ENCODE data around the gene ANAPC1.
"Not testable (repeated sequence)": the region's sequence is repeated elsewhere in the genome, so short reads cannot be mapped to it uniquely, and the experiment has no call there.

Gene ANAPC1

DNA sequence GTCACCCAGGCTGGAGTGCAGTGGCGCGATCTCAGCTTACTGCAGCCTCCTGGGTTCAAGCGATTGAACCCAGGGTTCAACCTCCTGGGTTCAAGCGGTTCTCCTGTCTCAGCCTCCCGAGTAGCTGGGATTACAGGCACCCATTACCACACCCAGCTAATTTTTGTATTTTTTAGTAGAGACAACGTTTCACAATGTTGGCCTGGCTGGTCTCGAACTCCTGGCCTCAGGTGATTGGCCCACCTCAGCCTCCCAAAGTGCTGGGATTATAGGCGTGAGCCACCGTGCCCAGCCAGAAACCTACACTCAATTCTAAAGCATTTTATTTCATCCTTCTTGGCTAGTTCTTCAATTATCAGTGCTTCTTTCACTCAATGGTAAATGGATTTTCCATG is 21.5 kb upstream of the ANAPC1 start:
- not testable (repeated sequence) for DNase-seq

DNA sequence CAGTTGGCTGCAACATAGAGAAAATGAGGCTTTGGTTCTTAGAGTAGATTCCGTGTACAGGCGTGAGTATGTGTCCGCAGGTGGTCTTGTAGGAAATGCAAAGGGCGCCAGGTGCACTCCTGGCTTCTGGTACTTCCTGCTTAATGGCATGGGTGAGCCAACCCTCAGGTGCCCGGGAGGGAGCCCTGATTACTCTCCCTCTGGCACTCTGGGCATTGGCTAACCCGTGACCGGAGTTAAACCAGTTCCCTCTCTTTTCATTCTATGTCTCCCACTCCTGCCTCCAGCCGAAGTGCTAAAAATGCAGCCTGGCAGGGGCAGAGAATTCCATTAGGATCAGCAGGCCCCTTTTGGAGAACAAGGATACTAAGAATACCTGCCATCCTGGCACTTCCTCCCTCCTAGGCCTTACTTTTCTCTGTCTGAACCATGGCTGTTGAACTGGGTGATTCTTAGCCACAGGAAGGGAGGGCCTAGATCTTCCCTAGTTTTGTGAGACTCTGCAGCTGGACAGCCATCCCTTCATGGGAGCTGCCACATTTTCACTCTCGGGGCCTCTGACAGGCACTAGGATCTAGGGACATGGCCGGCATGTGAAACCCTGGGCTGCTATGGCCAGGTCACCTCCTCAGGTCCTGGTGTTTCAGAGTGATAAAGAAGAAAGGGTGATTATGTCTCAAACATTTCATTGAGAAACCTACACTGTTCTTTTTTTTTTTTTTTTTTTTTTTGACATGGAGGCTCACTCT is 20.9 kb upstream of the ANAPC1 start:
- DNase-seq, result no peak

DNA sequence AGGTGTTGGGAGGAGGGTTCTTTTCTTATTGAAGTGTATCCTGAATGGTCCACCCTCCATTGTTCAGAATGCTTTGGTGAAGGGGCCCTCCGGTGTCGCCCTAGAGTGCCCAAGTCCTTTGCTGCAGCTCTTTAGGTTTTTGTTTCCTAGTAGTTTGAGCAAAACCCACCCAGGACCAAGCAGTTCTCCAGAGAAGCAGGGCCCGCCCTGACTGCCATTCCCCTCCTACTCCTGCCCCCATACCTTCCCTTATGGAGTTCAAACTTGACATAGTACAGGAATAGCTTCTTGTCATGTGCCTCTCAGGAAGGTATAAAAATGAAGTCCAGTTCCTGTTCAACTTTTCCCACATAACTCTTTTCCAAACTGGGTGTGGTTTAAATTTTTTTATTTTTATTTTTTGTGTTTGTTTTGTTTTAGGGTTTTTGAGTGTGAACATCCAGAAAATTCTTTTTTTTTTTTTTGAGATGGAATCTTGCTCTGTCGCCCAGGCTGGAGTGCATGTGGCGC is 20.0 kb upstream of the ANAPC1 start:
- no peak for DNase-seq

DNA sequence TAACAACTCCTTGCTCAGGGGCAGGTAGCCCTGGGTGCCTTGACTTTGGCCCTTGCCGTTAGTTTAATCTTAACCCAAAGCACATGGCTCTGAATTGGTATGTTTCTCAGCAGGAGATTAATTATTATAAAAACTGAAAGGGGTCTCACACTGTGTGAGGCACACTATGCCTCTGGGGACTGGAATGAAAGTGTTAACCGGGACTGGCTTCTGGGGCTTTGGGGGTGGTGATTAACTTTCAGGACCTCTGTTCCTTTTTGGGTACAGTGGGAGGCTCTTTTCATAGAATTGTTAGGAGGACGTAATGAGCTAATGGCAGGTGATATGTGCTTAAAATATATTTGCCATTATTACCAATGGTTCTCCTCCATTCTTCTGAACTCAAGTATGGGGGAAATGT is 19.5 kb upstream of the ANAPC1 start:
- no peak for DNase-seq

DNA sequence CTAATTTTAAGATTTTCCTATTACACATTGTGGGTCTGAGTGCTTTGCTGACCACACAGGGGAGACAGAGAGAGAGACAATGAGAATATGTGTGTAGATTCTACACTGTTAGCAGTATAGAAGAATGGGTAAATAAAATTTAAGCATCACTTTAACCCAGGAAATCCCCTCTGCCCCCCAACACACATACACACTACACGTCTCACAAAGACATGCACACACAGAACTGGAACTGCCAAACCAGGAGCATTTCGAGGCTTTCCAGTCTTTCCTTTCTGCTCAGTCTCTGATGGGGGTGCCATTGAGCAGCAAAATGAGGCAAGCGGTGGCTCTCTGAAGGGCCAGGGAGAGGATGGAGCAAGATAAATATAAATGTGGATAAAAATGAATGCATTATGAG is 16.9 kb upstream of the ANAPC1 start:
- peak in 3 of 4 experiments; percentile 55 to 69 (median 68) for DNase-seq

DNA sequence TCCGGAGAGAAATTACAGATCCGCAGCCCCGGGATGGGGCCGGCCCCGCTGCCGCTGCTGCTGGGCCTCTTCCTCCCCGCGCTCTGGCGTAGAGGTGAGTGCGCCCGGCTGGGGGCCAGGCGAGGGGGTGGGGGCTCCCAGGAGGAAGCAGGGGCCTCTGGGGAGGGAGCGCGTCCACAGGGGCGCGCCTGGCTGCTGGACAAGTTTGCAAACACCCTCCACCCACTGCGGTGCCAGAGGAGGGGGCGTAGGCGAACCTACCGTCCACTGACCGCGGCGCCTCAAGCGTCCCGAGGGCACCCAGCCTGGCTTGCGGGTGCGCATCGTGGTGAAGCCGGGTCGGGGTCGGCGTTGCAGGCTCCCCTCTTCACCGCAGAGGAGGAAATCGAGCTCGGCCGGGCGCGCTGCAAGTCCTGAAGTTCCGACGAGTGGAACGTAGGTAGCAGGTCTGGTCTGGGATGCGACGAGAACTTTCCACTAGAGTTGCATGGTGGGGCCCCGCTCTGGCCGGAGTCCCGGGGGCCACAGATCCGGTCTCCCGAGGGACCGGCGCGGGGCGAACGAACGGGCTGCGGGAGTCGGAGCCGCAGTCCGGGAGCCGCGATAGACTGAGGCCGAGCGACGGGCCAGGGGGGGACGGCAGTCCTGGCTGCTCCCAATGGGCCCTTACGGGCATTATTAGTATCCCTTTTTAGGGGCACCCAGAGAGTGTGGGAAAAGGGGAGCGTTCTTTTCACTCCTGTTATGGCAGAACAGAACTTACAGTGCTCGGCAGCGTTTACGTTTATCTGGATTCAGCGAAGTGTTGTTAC is 14.9 kb upstream of the ANAPC1 start:
- peak in 3 of 4 experiments; percentile 59 to 77 (median 69) for DNase-seq

DNA sequence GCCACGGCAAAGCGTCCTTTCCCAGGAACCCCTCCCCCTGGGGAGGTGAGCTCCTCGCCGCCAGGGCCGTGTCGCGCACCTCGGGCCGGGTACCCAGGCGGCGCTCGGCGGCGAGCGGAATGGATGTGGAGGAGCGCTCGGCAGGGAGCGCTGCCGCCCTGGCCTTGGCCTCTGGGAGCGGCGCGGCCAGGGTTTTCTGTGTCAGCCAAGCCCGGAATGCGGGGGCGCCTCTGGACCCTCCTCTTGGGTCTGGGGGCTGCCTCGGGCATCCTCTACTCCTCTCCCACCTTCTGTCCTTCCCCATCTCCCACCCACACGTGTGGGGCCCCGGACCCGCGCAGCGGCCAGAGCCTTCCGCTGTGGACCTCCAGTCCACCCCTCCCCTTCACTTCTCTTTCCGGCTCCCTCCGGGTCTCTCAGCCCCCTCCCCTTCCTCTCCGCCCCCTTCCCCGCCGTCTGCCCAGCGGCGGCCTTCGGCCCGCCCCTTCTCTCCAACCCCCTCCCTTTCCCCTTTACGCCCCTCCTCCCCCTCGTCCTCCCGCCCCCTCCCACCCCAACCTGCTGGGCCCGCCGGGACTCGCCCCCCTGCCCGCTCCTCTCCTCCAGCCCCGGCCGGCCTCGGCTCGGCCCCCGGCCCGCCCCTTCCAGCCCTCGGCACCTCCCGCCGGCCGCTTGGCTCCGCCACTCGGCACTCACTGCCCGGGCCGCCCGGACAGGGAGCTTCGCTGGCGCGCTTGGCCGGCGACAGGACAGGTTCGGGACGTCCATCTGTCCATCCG is 14.1 kb upstream of the ANAPC1 start, which contains the start of gene MERTK:
Gene MERTK, plus strand, starts transcription at position 684 of the 779 bp plus-strand sequence. CDS start 129 bp downstream, outside the sequence.
- DNase-seq, result peak; percentile 90 to 96 (median 93)

DNA sequence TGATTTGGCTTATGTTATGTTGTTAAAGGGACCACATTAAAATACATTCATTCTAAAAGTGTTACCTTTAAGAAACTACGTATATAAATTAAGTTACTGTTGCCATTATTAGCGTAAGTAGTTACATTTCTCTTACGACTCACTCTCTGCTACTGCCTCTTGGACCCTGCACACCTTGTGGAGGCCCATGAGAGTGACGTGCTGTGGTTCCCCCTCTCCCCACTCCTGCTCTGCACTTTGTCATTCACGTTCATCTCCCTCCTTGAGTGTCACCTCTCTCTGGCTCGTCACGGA is 13.6 kb upstream of the ANAPC1 start:
- no peak for DNase-seq

DNA sequence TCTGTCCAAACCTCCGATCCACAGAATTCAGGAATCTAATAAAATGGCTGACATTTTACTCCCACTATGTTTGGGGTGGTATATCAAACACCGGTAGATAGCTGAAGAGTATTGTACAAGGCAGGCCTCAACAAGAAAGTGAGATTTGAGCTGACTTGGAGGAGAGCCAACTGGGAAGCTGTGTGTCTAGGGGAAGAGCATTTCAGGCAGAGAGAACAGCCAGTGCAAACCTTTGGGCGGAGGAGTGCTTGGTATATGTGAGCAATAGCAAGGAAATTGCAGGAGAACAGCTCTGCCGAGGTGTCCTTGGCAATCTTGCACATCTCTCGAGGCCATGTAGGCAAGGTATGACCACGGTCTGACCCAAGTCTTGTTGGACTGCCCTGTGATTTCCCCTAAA is 12.6 kb upstream of the ANAPC1 start:
- peak in 1 of 4 experiments; percentile 31 for DNase-seq

DNA sequence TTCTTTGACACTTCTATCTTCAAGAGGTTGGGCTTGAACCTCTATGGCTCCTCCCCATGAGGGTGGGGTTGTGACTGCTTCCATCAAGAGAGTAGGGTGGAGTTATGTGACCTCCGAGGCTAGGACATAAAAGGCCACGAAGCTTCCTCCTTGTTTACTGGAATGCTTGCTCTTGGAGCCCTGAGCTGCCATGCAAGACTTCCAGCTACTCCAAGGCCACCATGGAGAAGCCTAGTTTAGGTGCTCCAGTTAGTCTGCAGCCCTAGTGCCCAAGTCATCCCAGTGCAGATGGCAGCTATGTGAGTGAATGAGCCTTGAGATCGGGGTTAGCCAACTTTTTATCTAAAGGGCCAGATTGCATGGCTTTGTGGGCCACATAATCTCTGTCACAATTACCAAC is 12.0 kb upstream of the ANAPC1 start:
- peak; percentile 71 to 85 (median 82) for DNase-seq

DNA sequence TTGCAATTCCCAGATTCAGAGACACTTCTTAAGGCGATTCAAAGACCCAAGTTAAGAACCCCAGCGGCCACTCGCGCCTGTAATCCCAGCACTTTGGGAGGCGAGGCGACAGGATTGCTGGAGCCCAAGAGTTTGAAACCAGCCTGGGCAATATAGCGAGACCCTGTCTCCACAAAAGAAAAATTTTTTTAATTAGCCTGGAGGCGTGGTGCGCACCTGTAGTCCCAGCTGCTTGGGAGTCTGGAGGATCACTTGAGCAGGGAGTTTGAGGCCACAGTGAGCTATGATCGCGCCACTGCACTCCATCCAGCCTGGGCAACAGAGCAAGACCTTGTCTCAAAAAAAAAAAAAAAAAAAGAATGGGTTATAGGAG is 585 bp upstream of the ANAPC1 start:
- no peak for DNase-seq

DNA sequence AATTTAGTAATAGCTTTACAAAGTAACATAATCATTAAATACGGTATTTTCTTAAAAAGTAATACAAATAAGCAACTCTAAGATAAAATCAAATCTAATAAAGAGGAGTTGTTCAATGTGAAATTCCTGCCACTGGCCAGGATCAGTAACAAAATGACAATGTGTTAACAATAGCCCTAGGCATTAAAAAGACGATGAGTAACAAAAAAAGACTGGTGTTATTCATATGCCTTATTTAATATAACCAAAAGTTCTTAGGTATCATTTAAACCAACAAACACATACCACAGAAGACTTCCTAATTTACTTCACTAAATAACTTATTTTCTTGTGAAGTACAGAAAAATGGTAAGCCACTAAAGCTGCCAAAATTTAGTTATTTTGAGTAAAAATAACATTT is 11.2 kb downstream of the ANAPC1 start:
- not testable (repeated sequence) for DNase-seq

DNA sequence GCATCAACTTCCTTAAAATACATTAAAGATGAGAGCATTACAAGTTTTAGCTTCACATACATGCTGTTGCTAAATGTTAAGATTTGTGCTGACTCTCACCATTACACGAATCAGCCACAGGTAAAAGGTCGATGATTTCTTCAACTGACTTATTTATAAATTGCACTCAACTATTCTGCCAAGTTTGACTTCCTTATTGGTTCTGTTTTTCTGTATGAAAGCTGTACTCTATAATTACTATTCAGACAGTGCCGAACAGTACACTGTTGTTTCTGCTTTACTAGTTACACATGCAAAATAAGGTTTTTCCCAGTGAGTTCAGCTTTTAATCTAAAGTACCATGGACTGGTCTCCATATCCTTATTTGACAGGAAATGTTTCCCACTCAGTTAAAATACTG is 18.9 kb downstream of the ANAPC1 start:
- DNase-seq, result not testable (repeated sequence)

DNA sequence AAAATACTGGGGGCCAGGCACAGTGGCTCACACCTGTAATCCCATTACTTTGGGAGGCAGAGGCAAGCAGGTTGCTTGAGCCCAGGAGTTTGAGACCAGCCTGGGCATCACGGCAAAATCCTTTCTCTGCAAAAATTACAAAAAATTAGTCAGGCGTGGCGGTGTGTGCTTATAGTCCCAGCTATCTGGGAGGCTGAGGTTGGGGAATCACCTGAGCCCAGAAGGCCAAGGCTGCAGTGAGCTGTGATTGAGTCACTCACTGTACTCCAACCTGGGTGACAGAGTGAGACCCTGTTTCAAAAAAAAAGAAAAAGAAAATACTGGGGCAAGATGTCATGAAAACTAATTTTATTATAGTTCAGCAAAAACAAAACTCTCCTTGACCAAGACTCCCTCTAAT is 24.0 kb downstream of the ANAPC1 start:
- DNase-seq, result not testable (repeated sequence)

DNA sequence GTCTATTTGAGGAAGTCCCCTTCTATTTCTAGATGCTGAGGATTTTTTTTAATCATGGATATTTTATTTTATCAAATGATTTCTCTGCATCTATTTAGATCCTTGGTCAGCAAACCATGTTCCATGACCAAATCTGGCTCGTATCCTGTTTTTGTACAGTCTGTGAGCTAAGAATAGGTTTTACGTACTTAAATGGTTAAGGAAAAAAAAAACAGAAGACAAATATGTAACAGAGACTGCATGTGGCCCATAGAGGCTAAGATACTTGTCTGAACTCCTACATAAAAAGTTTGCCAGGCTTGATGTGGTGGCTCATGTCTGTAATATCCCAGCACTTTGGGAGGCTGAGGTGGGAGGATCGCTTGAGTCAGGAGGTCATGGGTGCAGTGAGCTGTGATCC is 31.4 kb downstream of the ANAPC1 start:
- DNase-seq, result not testable (repeated sequence)

DNA sequence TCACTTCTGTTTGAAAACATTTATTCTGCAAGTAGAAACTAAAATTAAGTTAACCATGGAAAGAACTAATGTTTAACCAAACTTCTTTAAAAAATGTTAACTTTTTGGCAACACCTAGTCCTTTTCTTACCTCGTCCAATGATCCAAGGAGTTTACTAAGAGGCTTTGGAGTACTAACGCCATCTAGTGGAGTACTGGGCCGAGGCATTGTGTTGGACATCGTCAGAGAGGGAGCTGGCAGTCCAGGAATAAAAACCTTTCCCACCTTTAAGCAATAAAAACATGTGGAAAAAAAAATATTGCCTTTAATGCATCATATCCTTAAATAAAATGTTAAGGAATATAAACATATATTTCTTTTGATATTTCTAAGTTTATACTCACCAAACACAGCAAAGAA is 33.3 kb downstream of the ANAPC1 start:
- DNase-seq, result peak in 2 of 4 experiments; percentile 11 to 53

DNA sequence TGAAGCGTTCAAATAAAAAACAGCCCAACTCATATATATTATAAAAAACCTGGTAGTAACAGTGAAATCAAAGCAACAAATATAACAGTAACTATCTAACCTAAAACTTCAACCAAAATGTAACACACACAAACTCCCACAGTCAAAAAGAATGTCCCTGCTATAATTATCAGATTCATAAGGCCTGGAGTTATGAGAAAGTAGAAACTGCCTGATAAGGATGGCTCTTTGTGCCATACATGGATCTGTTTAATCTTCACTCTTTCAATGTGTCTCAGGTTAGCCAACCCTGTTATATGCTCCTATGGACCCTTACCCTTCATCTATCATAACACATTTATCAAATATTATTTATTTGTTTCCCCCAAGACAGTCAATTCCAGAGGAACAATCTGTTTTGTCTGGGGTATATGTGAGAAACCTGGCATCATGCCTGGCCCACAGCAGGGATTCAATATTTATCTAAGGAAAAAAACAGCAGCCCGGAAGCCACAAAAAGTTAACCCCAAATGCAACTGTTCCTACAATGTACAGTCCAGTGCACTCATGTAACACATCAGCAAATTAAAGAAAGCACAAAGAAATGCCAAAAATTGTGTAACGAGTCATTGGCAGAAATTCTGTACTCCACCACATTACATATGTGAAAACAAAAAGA is 44.2 kb downstream of the ANAPC1 start:
- not testable (repeated sequence) for DNase-seq

DNA sequence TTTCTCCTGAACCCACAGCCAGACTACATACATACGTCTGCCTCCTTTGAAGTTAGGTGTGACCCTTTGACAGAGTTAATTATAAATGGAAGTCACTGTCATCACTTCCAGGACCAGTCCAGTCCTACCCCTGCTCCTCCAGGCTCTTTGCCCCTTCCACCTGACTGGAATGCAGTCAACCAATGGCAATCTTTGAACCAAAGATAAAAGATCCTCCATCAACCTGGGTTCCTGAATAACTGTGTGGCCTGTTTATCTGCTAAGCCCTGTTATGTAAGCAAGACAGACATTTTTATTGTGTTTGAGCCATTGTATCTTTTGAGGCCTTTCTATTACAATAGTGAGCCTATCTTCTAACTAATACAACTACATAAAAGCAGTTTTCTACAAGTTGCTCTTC is 45.0 kb downstream of the ANAPC1 start:
- not testable (repeated sequence) for DNase-seq

DNA sequence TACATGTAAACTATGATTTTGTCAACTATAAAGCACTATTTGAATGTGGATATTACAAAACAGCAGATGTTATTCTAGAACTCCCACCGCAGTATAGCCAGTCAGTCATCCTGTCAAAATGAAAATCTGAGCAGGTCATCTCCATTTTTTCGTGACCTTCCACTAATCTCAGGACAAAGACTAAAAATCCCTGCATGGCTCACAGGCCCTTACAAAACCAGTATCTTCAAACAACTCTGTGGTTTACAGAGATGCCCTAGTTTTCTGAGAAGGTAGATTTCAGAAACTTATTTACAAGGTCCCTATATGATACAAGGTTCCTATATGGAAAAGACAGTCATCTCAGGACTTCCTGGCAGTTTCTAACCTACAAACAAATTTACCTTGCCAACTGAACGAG is 49.8 kb downstream of the ANAPC1 start:
- DNase-seq, result not testable (repeated sequence)

DNA sequence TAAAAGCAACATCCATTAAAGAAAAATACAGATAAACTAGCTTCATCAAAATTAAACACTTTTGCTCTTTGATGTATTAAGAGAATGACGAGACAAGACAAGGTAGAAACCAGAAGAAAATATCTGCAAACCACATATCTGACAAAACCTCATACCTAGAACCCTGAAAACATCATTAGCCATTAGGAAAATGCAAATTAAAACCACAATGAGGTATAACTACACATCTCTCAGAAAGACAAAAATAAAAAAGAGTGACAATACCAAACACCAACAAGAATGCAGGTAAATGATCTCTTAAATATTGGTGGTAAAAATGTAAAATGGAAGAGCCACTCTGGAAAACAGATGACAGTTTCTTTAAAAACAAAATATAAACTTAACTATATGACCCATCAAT is 53.5 kb downstream of the ANAPC1 start:
- DNase-seq, result not testable (repeated sequence)

DNA sequence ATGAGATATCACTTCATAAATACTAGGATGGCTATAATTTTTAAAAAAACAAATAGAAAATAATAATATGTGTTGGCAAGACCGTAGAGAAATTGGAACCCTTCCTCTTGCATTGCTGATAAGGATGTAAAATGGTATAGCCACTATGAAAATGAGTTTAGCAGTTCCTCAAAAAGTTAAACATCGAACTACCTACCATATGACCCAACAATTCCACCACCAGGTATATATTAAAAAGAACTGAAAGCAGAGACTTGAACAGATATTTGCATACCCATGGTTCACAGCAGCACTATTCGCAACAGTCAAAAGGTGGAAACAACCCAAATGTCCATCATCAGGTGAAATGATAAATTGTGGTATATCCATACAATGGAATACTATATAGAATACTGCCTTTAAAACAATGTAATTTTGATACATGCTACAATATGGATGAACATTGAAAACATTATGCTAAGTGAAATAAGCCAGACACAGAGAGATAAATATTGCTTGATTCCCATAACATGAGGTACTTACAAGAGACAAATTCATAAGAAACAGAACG is 55.7 kb downstream of the ANAPC1 start:
- DNase-seq, result not testable (repeated sequence)
